IMR-90 (cell line): ENCODE measurements around the gene APOC1. TPM values are rescaled to one million over a fixed set of nuclear protein-coding genes. Genes with fewer than 3 reads are reported as not detected.

Experiments
- polyA plus RNA-seq, 3 experiments: library from polyadenylated mRNA; depleted of rRNA; stranded (reverse); fragments of >200 nt; gene quantifications; 2 replicates each; pipeline ENCODE4 v1.2.3, GENCODE V29; 2012; ENCODE audit warnings: low replicate concordance in 1 of 3
- total RNA-seq: library from RNA; depleted of rRNA; stranded (reverse); fragments of >200 nt; gene quantifications from 2 replicates; pipeline ENCODE4 v1.2.3, GENCODE V29; 2012; rRNA removed

Gene APOC1
- total and polyA plus RNA-seq, 2 of the 4 experiments (the other 2 are of a cell fraction), result 1.1 TPM; not detected in 1

Other genes with a start within 250 kb of the APOC1 start
- 0.56 and 0.72 TPM in 2 replicates for gene CEACAM19, start 243.1 kb upstream of the APOC1 start, total RNA-seq
- gene CEACAM19, start 243.1 kb upstream of the APOC1 start, polyA plus RNA-seq (2012; rRNA removed), result 9.3 and 10.3 TPM in 2 replicates
- not detected in 2 replicates for gene CEACAM16, start 215.5 kb upstream of the APOC1 start, total RNA-seq
- gene CEACAM16, start 215.5 kb upstream of the APOC1 start, polyA plus RNA-seq (2012; rRNA removed), result not detected in 2 replicates
- gene BCL3, start 165.9 kb upstream of the APOC1 start, total RNA-seq, result 1.6 and 1.9 TPM in 2 replicates
- gene BCL3, start 165.9 kb upstream of the APOC1 start, polyA plus RNA-seq (2012; rRNA removed), result 24.1 and 26.0 TPM in 2 replicates
- not detected in 2 replicates for gene CBLC, start 136.7 kb upstream of the APOC1 start, total RNA-seq
- not detected in 2 replicates for gene CBLC, start 136.7 kb upstream of the APOC1 start, polyA plus RNA-seq (2012; rRNA removed)
- gene BCAM, start 105.5 kb upstream of the APOC1 start, total RNA-seq, result 2.3 and 2.8 TPM in 2 replicates
- 27.5 and 35.7 TPM in 2 replicates for gene BCAM, start 105.5 kb upstream of the APOC1 start, polyA plus RNA-seq (2012; rRNA removed)
- 77.8 and 78.0 TPM in 2 replicates for gene NECTIN2, start 68.3 kb upstream of the APOC1 start, total RNA-seq
- 169 and 170 TPM in 2 replicates for gene NECTIN2, start 68.3 kb upstream of the APOC1 start, polyA plus RNA-seq (2012; rRNA removed)
- gene TOMM40, start 23.4 kb upstream of the APOC1 start, total RNA-seq, result 51.4 and 54.8 TPM in 2 replicates
- 62.6 and 71.9 TPM in 2 replicates for gene TOMM40, start 23.4 kb upstream of the APOC1 start, polyA plus RNA-seq (2012; rRNA removed)
- gene APOE, start 8.8 kb upstream of the APOC1 start, total RNA-seq, result 0.18 TPM in 1 of 2 replicates, not detected in the other
- gene APOE, start 8.8 kb upstream of the APOC1 start, polyA plus RNA-seq (2012; rRNA removed), result 2.0 and 2.5 TPM in 2 replicates
- not detected in 2 replicates for gene APOC4, start 27.6 kb downstream of the APOC1 start, total RNA-seq
- not detected in 2 replicates for gene APOC4, start 27.6 kb downstream of the APOC1 start, polyA plus RNA-seq (2012; rRNA removed)
- not detected in 2 replicates for gene APOC2, start 31.4 kb downstream of the APOC1 start, total RNA-seq
- not detected in 2 replicates for gene APOC2, start 31.4 kb downstream of the APOC1 start, polyA plus RNA-seq (2012; rRNA removed)
- gene CLPTM1, start 40.8 kb downstream of the APOC1 start, total RNA-seq, result 23.8 and 27.8 TPM in 2 replicates
- gene CLPTM1, start 40.8 kb downstream of the APOC1 start, polyA plus RNA-seq (2012; rRNA removed), result 88.8 and 93.2 TPM in 2 replicates
- gene RELB, start 86.9 kb downstream of the APOC1 start, total RNA-seq, result 5.0 TPM in 2 replicates
- gene RELB, start 86.9 kb downstream of the APOC1 start, polyA plus RNA-seq (2012; rRNA removed), result 17.2 and 19.9 TPM in 2 replicates
- 19.9 and 20.6 TPM in 2 replicates for gene CLASRP, start 124.4 kb downstream of the APOC1 start, total RNA-seq
- gene CLASRP, start 124.4 kb downstream of the APOC1 start, polyA plus RNA-seq (2012; rRNA removed), result 31.7 and 34.9 TPM in 2 replicates
- not detected in 2 replicates for gene ZNF296, start 161.9 kb downstream of the APOC1 start, total RNA-seq
- 0.10 and 0.11 TPM in 2 replicates for gene ZNF296, start 161.9 kb downstream of the APOC1 start, polyA plus RNA-seq (2012; rRNA removed)
- gene GEMIN7, start 164.7 kb downstream of the APOC1 start, total RNA-seq, result 19.7 and 27.2 TPM in 2 replicates
- gene GEMIN7, start 164.7 kb downstream of the APOC1 start, polyA plus RNA-seq (2012; rRNA removed), result 52.8 and 53.0 TPM in 2 replicates
- 13.1 and 13.9 TPM in 2 replicates for gene PPP1R37, start 178.6 kb downstream of the APOC1 start, total RNA-seq
- 18.5 and 20.8 TPM in 2 replicates for gene PPP1R37, start 178.6 kb downstream of the APOC1 start, polyA plus RNA-seq (2012; rRNA removed)
- gene NKPD1, start 246.4 kb downstream of the APOC1 start, total RNA-seq, result under 0.01 TPM in 2 replicates
- 0.09 and 0.14 TPM in 2 replicates for gene NKPD1, start 246.4 kb downstream of the APOC1 start, polyA plus RNA-seq (2012; rRNA removed)